ENCODE results near the gene CNOT4.
"Not testable (repeated sequence)": the region's sequence is repeated elsewhere in the genome, so short reads cannot be mapped to it uniquely, and the experiment has no call there.

The CNOT4 gene

GRCh38 chr7:135359615-135360014 is 150.3 kb downstream of the CNOT4 start:
- no peak for DNase-seq (ENCODE audit: extremely low read depth, low read depth)
- TF ChIP-seq CTCF (IDR thresholded peaks at IDR 0.05; ENCODE audit: low read depth, low read length), result no peak

GRCh38 chr7:135355377-135356048 is 154.4 kb downstream of the CNOT4 start:
- no peak for TF ChIP-seq CTCF (IDR thresholded peaks at IDR 0.05; ENCODE audit: low read depth, low read length)
- no peak for DNase-seq (ENCODE audit: extremely low read depth, low read depth)

GRCh38 chr7:135353832-135354231 is 156.1 kb downstream of the CNOT4 start:
- no peak for TF ChIP-seq CTCF (IDR thresholded peaks at IDR 0.05; ENCODE audit: low read depth, low read length)
- DNase-seq (ENCODE audit: extremely low read depth, low read depth), result no peak

- no peak for DNase-seq (ENCODE audit: extremely low read depth, low read depth)
- no peak for TF ChIP-seq CTCF (IDR thresholded peaks at IDR 0.05; ENCODE audit: low read depth, low read length)
Observed at GRCh38 chr7:135352285-135352684, 157.6 kb downstream of the CNOT4 start.

GRCh38 chr7:135351070-135351469 is 158.8 kb downstream of the CNOT4 start:
- not testable (repeated sequence) for DNase-seq (ENCODE audit: extremely low read depth, low read depth)

GRCh38 chr7:135349746-135350145 is 160.2 kb downstream of the CNOT4 start:
- TF ChIP-seq CTCF (IDR thresholded peaks at IDR 0.05; ENCODE audit: low read depth, low read length), result no peak
- no peak for DNase-seq (ENCODE audit: extremely low read depth, low read depth)

GRCh38 chr7:135348493-135348892 is 161.4 kb downstream of the CNOT4 start:
- no peak for TF ChIP-seq CTCF (IDR thresholded peaks at IDR 0.05; ENCODE audit: low read depth, low read length)
- DNase-seq (ENCODE audit: extremely low read depth, low read depth), result no peak

- no peak for TF ChIP-seq CTCF (IDR thresholded peaks at IDR 0.05; ENCODE audit: low read depth, low read length)
- DNase-seq (ENCODE audit: extremely low read depth, low read depth), result no peak
Observed at GRCh38 chr7:135343361-135343760, 166.5 kb downstream of the CNOT4 start.

Data from AG09319 (cell line).